SK-N-SH (cell line): ENCODE results near the gene GCN1.

Experiments used
- CTCF ChIP-seq: fragments of 200-600 bp; sonication (generic); IDR thresholded peaks from 2 replicates; pipeline ENCODE4 v1.6.1; 2017; ENCODE audit warnings: antibody characterized with exemption, mild to moderate bottlenecking, moderate library complexity
- EP300 ChIP-seq, 2 experiments: IDR thresholded peaks; 2 replicates each; pipeline versions ENCODE4 v1.4.0 to v1.6.1; 2012; ENCODE audit warnings: borderline replicate concordance in 1 of 2, low read depth in 1 of 2, low read length in 1 of 2
- MAX ChIP-seq: IDR thresholded peaks from 2 replicates; pipeline ENCODE4 v1.4.0; 2012; ENCODE audit warnings: low read depth
- POLR2AphosphoS5 ChIP-seq: IDR thresholded peaks from 2 replicates; pipeline ENCODE4 v1.6.1; 2012; ENCODE audit warnings: low read depth, low read length
- RCOR1 ChIP-seq: fragments of 150-350 bp; IDR thresholded peaks from 2 replicates; pipeline ENCODE4 v1.6.1; 2017; ENCODE audit warnings: antibody characterized with exemption, low read length
- SMC3 ChIP-seq: IDR thresholded peaks from 2 replicates; pipeline ENCODE4 v1.6.1; 2012; ENCODE audit warnings: low read depth, low read length, improper control_type of control experiment
- TCF12 ChIP-seq: IDR thresholded peaks from 2 replicates; pipeline ENCODE4 v1.4.0; 2012
- TF ChIP-seq, protein P1 (sequence below): IDR thresholded peaks from 2 replicates; pipeline ENCODE4 v1.4.0; 2012; ENCODE audit warnings: low read depth, borderline replicate concordance

DNA sequence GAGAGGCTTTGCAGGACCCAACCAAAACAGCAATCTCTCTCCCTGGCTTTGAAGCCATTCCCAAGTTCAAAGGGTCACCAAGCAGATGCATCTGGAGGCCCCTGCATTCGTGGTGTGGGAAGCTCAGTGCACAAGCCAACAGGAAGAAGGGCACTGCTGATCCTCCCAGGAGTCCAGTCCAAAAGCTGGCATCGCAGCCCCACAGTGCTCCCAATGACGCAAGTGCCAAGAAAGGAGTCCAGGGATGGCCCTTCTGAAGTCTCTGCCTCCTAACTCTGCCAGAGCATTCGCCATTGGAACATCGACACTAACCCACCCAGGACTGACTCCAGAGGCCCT is 45.9 kb upstream of the GCN1 start:
- TF ChIP-seq, protein P1, sequence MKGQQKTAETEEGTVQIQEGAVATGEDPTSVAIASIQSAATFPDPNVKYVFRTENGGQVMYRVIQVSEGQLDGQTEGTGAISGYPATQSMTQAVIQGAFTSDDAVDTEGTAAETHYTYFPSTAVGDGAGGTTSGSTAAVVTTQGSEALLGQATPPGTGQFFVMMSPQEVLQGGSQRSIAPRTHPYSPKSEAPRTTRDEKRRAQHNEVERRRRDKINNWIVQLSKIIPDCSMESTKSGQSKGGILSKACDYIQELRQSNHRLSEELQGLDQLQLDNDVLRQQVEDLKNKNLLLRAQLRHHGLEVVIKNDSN: no peak
- TF ChIP-seq MAX (no peak), CTCF (no peak), POLR2AphosphoS5 (no peak), SMC3 (no peak), EP300 (IDR thresholded peaks at IDR 0.05; ENCODE audit: borderline replicate concordance in 1 of 2, low read depth in 1 of 2, low read length in 1 of 2) (no peak), TCF12 (no peak), RCOR1 (no peak)
